GM12872 (cell line): ENCODE results near the gene KIRREL3.

ENCODE experiments used
- TF ChIP-seq, protein P1 (sequence below): IDR thresholded peaks from 3 replicates; pipeline ENCODE4 v1.5.1; 2011; ENCODE audit warnings: low read depth, mild to moderate bottlenecking, low read length, moderate library complexity; ENCODE audit not compliant: insufficient read depth

The KIRREL3 gene

GRCh38 chr11:126991596-126991995 is 9.0 kb downstream of the KIRREL3 start:
- TF ChIP-seq, protein P1, sequence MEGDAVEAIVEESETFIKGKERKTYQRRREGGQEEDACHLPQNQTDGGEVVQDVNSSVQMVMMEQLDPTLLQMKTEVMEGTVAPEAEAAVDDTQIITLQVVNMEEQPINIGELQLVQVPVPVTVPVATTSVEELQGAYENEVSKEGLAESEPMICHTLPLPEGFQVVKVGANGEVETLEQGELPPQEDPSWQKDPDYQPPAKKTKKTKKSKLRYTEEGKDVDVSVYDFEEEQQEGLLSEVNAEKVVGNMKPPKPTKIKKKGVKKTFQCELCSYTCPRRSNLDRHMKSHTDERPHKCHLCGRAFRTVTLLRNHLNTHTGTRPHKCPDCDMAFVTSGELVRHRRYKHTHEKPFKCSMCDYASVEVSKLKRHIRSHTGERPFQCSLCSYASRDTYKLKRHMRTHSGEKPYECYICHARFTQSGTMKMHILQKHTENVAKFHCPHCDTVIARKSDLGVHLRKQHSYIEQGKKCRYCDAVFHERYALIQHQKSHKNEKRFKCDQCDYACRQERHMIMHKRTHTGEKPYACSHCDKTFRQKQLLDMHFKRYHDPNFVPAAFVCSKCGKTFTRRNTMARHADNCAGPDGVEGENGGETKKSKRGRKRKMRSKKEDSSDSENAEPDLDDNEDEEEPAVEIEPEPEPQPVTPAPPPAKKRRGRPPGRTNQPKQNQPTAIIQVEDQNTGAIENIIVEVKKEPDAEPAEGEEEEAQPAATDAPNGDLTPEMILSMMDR, result no peak

GRCh38 chr11:126990716-126991480 is 9.7 kb downstream of the KIRREL3 start:
- TF ChIP-seq, protein P1, result no peak

DNA sequence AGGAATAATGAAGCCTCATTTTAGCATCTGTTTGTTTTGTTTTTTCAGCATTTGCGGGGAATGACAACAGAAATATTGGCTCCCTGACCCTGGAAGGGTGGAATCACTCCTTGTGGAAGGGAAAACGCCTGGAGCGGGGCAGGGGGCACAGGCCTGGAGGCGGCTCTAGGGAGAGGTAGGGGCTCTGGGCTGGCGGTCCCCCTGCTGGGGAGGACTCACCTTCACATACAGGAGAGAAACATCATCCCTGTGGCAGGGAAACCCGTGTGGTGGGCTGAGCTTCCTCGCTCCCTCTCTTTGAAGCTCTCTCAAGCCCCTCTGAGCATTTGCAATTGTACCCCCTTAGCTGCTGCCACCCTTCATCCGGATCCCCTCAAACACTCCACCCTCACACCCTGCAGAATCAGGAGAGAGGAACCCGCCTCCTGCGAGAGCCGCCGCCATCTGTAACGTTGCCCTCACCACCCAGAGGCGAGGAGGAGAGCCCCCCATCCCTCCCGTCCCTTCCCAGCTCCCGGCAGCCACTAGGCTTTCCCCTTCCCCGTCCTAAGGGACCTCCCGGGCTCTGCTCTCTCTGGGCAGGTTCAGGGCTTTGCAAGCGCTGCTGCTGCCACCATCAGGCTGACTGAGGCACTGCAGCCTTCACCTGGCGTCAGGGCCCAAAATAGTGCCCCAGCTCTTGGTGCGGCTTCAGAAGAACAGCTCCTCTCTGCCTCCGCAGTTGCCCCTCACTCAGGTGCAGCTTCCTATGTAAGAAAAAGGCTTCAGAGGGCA is 10.4 kb downstream of the KIRREL3 start:
- TF ChIP-seq, protein P1, result peak; percentile 98

DNA sequence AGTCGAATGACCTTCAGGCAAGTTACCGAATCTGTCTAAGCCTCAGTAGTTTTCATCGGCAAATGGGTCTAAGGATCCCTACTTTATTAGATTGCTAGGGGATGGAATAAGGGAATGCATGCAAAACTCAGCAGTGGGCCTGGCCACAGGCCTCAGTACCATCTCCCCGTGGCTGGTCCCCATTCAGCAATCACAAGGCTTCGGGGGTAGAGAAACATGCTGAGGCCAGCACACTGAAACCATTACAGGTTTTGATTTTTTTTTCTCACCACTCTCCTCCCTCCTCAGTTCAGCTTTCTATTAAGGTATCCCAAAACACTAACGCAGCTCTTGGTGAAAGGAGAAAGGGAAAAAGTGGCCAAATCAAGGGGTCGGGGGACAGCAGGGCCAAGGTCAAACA is 11.9 kb downstream of the KIRREL3 start:
- TF ChIP-seq, protein P1, result no peak

- TF ChIP-seq, protein P1, result no peak
These were observed 18.9 kb downstream of the KIRREL3 start for GRCh38 chr11:126981635-126982034.

DNA sequence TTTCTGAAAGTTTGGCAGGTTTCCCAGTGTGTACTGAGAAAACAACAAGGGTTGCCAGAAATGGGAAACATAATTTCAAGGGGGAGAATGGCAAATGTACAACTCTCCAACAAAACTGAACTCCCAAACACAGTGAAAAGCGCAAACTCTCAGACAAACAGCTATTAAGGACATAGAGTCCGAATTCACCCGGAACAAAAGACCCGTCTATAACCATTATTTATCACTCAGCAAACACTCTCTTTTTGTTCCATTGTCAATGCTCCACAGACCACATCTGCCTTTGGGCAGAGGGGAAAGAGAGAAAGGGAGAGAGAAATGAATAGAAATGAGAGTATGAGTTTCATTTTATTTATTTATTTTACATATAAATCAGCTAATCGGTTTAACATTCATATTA is 21.7 kb downstream of the KIRREL3 start:
- TF ChIP-seq, protein P1, result no peak

- TF ChIP-seq, protein P1, result no peak
These were observed 22.4 kb downstream of the KIRREL3 start for GRCh38 chr11:126978165-126978564.
